ENCODE results near the gene CERS5.
A peak's percentile ranks its signal among the peaks of the same experiment; 100 is the strongest.

The CERS5 gene

GRCh38 chr12:50121641-50122040, 45.5 kb downstream of the CERS5 start:
- DNase-seq = no peak

DNA sequence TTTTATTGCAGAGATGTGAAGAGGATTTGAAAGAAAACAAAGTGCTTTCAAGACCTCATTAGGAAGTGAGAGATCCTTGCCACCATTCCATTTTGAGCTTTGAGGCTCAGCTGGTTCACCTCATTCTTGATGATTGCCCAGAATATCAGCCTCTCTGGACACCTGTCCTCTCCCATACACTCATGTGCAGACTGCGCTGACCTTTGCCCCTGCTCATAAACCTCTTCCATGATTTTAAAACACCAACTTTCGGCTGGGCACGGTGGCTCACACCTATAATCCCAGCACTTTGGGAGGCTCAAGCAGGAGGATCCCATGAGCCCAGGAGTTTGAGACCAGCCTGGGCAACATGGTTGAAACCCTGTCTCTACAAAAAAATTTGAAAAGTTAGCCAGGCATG, 46.2 kb downstream of the CERS5 start:
- DNase-seq = no peak

GRCh38 chr12:50120521-50120920, 46.6 kb downstream of the CERS5 start:
- no peak for DNase-seq

DNA sequence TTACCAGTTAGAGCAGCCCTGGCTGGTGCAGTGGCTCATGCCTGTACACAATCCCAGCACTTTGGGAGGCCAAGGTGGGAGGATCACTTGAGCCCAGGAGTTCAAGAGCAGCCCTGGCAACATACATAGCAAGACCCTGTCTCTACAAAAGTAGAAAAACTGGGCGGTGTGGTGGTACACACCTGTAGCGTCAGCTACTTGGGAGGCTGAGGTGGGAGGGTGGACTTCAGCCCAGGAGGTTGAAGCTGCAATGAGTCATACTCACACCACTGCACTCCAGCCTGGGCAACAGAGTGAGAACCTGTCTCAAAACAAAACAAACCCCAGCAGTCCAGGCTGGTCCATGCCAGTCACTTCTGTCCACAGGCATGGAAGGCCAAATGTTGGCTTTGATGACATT, 47.8 kb downstream of the CERS5 start:
- no peak for DNase-seq

GRCh38 chr12:50117057-50117622, 50.0 kb downstream of the CERS5 start:
- DNase-seq = no peak

DNA sequence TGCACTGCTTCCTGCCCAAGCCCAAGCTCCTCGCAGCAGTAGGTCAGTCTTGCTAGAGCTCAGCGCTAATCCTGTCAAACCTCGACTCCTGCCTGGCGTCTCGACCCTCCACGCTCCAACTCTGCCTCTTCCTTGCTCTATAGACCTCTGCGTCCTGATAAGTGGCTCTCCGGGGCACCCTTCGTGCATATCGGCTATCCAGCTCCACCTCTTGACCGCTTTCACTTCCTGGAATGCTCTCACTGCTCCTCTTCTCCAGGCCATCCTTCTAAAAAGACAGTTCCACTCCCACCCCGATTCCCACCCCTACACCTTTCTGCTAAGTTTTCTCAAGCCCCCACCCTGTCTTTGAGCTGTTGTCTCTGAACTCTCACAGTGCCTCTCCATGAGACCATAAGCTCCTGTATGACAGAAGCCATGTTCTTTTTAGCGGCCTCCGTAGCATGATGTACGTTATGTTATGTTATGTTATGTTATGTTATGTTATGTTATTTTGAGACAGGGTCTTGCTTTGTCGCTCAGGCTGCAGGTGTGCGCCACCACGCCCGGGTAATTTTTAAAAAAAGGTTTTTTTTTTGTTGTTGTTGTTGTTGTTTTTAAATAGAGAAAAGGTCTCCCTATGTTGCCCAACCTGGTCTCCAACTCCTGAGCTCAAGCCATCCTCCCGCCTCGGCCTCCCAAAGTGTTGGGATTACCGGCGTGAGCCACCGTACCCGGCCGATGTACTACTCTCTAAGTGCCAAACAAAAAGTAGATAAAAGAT, 54.5 kb downstream of the CERS5 start:
- DNase-seq = peak in 1 of 2 donors; percentile 12

- peak; percentile 92 to 99 for DNase-seq
These were observed 55.3 kb downstream of the CERS5 start, which contains the start of gene COX14 for GRCh38 chr12:50111693-50112455. Gene COX14 (plus strand): TSS chr12:50112236. CDS start chr12:50120044, 7,808 bp downstream.

DNA sequence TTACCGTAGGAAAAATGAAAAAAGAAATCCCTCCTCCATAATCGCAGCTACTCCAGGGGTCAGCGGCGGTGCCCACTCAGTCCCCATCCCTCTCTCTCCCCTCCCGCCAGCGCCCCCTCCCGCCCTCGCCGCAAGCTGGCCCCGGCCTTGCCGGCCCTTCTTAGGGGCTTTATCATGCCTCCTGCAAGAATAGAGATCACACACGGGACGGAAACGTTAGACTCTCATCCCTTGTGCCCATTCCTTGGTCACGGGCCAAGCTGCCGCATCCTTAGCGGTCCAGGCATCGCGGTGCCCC, 55.8 kb downstream of the CERS5 start:
- no peak for DNase-seq

DNA sequence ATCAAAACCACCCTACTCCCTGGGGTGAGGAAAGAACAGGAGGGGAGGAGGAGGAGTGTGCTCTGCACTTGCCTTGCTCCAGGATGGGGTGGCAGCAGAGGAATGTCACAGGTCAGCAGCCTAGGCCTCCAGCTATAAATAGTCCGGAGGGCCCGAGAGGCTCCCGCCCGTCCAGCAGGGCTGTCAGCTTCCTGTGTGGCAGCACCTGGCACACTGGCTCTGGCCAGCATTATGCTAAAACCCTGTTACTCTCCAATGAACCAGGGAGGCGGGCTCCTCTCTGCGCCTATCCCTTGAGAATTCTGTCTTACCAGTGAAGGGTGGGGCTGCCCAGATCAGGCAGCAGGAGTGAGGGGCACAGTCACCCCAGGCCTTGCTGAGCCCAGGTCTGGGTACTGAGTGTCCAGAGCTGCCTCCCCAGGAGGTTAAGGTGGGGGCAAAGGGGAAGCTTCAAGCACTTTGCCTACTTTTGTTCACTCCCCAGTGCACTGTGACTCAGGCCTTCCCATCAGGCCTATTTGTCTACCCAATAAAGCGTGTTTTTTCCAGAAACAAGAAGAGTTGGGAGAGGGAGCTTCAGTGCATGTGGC, 56.3 kb downstream of the CERS5 start:
- no peak for DNase-seq

DNA sequence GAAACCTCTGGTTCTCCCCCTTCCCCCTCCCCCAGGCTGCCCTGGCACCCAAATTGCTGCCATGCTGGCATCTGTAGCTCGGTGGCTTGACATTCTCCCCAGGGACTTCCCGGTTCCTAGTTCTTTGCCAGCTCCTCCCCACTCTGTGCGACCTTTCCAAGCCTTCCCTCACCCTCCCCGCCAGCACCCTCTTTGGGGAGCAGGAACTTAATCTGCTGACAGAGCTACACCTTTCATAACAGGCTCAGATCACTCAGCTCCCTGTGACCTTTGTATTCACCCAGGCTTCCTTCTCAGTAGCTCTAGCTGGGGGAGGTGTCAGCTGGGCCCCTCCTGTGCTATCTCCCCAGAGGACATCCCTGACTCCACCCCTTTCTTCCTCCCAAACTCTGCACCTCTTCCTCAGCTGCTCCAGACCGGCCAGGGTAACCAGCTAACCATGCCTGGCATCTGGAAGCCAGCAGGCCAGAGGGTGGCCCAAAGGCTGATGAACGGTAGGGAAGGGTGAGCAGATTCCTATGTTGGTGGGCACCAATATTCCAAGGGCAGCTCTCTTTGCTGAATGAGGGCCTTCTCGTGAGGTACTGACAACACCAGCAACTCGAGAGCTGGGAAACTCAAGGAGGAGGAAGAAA, 56.9 kb downstream of the CERS5 start:
- no peak for DNase-seq

GRCh38 chr12:50109319-50109718, 57.9 kb downstream of the CERS5 start:
- no peak for DNase-seq

DNA sequence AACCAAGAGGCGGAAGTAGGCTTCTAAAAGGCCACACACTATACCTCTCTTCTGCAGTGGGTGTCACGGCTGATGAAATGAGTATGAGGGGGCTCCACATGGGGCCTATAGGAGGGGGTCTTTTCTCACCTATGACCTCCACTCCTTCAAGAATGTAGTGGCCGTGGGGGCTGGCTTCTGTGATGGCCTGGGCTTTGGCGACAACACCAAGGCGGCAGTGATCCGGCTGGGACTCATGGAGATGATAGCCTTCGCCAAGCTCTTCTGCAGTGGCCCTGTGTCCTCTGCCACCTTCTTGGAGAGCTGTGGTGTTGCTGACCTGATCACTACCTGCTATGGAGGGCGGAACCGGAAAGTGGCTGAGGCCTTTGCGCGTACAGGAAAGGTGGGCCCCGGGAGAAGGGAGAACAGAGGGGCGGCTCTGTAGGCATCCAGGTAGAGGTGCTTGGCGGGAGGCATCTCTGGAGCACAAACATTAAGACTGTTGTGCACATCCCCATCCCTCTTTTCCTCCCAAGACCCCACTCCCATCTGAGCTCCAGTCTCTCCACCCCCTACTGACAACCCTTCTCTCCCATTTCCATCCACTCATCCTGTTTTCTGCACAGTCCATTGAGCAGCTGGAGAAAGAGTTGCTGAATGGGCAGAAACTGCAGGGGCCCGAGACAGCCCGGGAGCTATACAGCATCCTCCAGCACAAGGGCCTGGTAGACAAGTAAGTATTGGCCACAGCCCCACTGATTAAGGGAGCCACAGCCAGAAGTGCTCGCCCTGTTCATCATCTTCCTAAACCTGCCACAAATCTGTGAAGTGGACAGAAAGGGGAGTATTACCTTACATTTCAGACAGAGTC, 59.5 kb downstream of the CERS5 start:
- DNase-seq = no peak

DNA sequence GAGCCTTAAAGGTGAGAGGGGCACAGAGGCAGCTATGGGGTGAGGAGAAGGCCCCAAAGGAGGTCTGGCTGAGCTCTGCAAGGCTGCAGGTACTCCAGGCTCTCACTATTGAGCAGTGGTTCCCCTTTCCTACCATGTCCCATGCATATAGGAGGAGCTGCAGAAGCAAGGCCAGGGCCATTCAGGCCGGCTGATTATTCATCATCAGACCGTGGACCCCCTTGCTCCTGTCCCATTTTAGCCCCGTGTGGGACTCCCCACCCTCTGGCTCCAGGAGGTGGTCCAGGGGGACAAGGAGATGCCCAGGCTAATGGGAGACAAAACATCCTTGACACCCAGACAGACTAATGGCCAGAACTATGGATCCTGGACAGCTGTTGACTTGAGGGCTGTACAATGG, 60.3 kb downstream of the CERS5 start:
- DNase-seq = no peak

GRCh38 chr12:50105913-50106450, 61.2 kb downstream of the CERS5 start:
- no peak for DNase-seq

DNA sequence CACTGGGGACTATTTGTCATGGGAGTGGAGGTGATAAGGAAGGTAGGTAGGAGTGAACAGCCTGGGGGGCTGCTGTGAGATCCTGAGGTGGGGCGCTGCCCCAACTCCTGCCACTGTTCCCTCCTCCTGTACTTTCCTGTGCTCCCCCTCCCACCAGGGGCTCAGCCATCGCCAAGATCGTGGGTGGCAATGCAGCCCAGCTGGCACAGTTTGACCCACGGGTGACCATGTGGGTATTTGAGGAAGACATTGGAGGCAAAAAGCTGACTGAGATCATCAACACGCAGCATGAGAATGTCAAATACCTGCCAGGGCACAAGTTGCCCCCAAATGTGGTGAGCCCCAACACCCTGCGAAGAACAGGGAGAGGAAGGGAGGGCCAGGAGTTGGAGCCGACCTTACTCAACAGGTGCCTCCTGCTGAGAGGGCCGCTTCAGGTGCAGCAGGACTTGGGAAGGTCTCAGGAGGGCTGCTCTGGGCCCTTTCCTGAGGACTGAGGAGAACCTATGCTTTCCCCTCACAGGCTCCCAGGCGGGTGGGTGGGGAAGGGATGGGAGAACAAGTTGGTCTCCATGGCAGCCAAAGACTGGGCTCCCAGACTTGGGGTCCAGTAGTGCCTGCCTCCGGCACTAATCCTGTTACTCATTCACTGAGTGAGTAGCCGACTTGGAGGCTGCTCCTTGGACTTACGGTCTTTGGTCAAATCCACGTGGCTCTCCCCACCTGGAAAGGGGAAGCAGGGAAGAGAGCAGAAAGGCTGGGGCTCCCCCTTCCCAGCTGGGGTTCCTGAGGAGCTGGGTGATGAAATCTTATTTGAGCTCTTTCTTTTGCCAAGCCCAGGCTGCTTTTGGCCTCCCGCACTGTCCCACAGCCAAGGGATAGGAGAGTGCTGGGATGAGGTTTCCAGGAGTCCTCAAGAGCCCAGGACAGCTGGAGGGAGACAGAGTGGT, 62.5 kb downstream of the CERS5 start:
- DNase-seq = no peak

DNA sequence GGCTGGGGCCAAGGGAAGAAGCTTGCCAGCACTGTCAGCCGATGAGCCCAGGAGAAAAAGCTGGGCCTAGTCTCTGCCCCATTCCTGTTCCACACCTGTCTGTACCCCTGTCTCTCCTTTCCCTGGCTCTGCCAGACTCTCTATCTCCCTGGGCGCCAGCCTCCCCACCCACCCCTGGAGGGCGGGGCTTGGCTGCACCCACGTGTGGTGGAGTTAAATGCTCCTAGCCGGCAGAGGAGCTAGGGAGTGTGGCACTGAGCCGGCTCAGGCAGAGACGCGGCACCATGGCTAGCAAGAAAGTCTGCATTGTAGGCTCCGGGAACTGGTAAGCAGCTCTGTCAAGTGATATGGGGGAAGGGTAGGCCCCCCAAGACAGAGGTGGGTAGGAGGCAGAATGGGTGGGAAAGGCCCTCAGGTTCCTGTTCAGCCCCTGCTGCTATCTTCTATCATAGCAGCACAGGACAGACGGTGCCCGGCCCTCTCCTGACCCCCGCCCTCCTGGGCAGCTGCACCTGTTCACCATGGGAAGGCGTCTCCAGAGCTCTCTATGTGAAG, 63.3 kb downstream of the CERS5 start, which contains the start of gene GPD1:
TSS of gene GPD1 (plus strand) at position 242 of the 555 bp plus-strand sequence. CDS start at position 285, 43 bp downstream.
- DNase-seq = no peak

GRCh38 chr12:50103351-50103750, 63.8 kb downstream of the CERS5 start:
- DNase-seq = no peak

GRCh38 chr12:50102646-50103309, 64.4 kb downstream of the CERS5 start:
- DNase-seq = no peak

- DNase-seq = no peak
These were observed 65.0 kb downstream of the CERS5 start for GRCh38 chr12:50102131-50102531.

- no peak for DNase-seq
These were observed 65.5 kb downstream of the CERS5 start for GRCh38 chr12:50101663-50102062.

All from bone marrow (tissue), 2 donors.